Measurements from ENCODE around the gene EIF2B5.

GRCh38 chr3:184192889-184193288 lies 57.7 kb downstream of the EIF2B5 start:
- TF ChIP-seq MAX (IDR thresholded peaks at IDR 0.05), result no peak
- TF ChIP-seq EGR1 (IDR thresholded peaks at IDR 0.05), result no peak
- TF ChIP-seq EP300 (IDR thresholded peaks at IDR 0.05; ENCODE audit: borderline replicate concordance), result no peak
- no peak for TF ChIP-seq CEBPB (IDR thresholded peaks at IDR 0.05)
- no peak for TF ChIP-seq FOXM1 (IDR thresholded peaks at IDR 0.05; ENCODE audit: borderline replicate concordance, low read depth)
- no peak for TF ChIP-seq YY1 (IDR thresholded peaks at IDR 0.05; ENCODE audit: low read depth)
- no peak for TF ChIP-seq REST (IDR thresholded peaks at IDR 0.05; ENCODE audit: low read depth)
- no peak for TF ChIP-seq TCF12 (IDR thresholded peaks at IDR 0.05; ENCODE audit: low read depth)
- TF ChIP-seq TAF1 (IDR thresholded peaks at IDR 0.05; ENCODE audit: low read depth), result no peak
- TF ChIP-seq ZBTB7A (IDR thresholded peaks at IDR 0.05; ENCODE audit: low read depth), result no peak
- no peak for TF ChIP-seq RAD21 (IDR thresholded peaks at IDR 0.05; ENCODE audit: low read depth)
- no peak for TF ChIP-seq NFIC (IDR thresholded peaks at IDR 0.05)

Measured in Ishikawa (cell line).